GM19455 (cell line): ENCODE results near the gene IGF2BP1.

Source experiments
- ATAC-seq: cut with Tn5 transposase; IDR thresholded peaks from one replicate; pipeline ENCODE4 v1.9.1; 2021; ENCODE audit not compliant: unreplicated experiment

IGF2BP1 gene

GRCh38 chr17:48997103-48997826, at the start of gene IGF2BP1:
IGF2BP1 (plus strand) TSS chr17:48997385; CDS start chr17:48997746, 361 bp downstream.
- no peak for ATAC-seq

DNA sequence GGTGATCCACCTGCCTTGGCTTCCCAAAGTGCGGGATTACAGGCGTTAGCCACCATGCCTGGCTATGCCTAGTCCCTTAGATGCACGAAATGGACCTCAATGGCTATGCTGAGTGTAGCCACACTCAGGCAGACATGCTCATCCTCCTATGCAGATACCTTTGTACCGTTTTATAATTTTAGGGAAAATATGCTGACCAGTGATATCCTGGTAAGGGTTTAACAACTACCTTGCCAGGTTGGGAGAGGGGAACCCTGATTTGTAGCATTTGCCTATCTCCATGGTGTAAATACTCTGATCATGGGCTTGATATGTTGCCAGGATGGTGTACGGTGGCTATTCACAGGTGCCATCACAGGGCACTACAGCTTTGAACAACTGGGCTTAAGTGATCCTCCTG, 45.6 kb upstream of the IGF2BP1 start:
- ATAC-seq: no peak

GRCh38 chr17:48952904-48953303, 44.3 kb upstream of the IGF2BP1 start:
- ATAC-seq: no peak

- ATAC-seq: no peak
Observed at GRCh38 chr17:48954300-48954755, 42.9 kb upstream of the IGF2BP1 start.

DNA sequence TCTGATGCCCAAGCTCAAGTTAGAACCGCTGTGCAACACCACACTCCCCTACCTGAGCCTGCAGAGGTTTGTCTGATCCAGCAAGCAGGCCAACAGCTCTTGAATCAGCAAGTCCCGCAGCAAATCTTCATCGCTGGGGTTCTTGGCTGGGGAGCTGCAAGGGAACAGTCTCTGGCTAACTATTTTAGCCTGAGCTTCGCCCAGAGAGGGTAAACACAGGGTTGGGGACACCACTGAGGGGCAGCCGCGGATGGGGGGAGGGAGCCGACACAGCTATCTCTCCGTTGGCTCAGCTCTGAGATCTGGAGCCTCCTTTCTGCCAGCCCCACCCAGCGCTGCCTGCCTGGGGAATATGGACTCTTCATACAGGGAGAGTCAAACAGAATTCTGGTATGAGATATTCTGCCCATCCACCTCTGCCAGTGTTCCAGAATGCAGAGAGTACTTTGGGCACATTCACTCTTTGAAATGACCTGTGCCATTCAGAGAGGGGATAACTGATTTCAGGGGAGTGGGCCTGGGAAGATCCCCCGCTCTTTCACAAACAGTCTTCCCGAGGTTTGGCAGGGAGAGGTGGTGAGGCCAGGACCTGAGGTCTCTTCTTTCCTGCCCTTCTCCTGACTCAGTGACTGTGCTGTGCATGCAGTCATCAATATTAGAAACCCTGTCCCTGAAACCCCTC, 36.2 kb upstream of the IGF2BP1 start:
- ATAC-seq: no peak

DNA sequence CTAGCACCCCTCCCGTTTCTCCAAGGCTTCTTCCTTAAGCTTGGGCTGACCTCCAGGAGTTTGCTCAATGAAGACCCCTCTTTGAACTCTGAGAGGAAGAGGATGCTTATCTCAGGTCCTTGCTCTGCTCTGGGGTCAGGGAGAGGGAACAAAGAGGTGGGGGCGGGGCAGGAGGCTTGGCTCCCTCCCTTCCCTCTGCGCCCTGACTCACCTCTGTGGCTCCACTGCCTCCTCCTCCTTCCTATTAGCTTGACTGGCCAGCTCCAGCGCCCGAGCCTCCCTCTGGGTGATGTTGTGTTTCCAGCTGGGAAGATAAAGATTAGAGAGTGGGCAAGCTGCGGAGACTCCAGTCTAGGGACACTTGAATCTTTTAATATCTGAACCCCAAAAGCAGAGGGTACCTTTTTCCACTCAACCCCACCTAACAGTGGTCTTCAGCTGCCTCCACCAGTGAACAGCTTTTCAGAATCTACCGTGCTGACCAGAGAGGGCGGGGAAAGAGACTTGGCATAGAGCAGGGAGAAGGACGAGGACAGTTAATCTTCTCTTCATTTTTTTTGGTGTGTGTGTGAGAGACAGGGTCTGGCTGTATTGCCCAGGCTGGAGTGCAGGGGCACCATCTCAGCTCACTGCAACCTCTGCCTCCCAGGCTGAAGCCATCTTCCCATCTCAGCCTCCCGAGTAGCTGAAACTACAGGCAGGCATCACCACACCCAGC, 35.5 kb upstream of the IGF2BP1 start:
- ATAC-seq: no peak

DNA sequence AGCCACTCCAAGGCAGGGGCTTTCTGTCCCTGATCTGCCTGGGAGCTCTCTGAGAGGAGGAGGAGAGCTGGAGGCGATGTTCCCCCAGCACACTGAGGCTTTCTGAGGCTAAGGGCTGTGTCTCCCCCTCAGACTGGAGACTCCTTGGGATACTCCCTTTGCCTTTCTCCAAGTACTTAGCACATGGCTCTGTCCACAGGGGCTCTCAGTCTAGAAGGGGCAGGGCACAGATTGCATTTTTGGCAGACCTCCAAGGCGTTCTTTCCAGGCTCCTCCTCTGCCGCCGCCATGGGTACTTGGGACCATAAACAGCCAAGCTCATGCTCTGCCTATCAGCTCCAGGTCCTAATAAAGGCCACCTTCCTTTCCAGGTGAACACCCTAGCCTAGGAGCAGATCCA, 27.0 kb upstream of the IGF2BP1 start:
- ATAC-seq: no peak

GRCh38 chr17:48970865-48971687, 26.1 kb upstream of the IGF2BP1 start:
- ATAC-seq: no peak

GRCh38 chr17:48972749-48973097, 24.5 kb upstream of the IGF2BP1 start:
- ATAC-seq: no peak

DNA sequence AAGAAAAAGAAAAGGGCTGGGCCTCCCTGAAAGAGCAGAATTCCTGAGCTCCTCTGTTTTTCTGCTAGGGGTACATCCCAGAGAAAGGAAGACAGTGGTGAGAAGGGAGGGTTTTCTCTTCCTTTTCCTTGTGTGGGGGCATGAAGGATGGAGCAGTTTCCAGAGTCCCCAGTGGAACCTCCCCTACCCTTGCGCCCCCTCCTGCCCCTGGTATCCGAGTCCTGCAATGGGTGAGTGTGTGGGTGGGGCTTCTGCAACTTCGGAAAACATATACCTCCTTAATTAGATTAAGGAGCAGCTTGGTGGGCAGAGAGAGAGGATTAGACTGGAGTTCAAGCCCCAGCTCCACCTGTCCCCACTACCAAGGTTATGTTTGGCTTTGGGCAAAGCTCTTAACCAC, 23.4 kb upstream of the IGF2BP1 start:
- ATAC-seq: no peak

DNA sequence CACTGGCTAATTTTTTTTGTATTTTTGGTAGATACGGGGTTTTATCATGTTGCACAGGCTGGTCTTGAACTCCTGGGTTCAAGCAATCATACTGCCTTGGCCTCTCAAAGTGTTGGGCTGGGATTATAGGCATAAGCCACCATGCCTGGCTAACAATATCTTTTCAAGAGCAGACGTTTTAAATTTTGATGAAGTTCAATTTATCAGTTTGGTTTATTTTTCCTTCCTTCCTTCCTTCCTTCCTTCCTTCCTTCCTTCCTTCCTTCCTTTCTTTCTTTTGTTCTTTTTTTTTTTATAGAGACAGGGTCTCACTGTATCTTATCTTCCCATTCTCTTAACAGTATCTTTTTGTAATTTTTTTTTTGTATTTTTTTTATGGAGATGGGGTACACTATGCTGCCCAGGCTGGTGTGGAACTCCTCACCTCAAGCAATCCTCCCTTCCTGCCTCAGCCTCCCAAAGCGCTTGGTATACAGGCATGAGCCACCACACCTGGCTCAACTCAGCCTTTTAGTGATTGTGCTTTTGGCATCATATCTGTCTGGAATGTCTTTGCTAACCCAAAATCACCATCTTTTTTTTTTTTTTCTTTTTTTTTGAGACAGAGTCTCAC, 15.2 kb upstream of the IGF2BP1 start:
- no peak for ATAC-seq

- ATAC-seq: no peak
Observed at GRCh38 chr17:48985436-48986245, 11.5 kb upstream of the IGF2BP1 start.

DNA sequence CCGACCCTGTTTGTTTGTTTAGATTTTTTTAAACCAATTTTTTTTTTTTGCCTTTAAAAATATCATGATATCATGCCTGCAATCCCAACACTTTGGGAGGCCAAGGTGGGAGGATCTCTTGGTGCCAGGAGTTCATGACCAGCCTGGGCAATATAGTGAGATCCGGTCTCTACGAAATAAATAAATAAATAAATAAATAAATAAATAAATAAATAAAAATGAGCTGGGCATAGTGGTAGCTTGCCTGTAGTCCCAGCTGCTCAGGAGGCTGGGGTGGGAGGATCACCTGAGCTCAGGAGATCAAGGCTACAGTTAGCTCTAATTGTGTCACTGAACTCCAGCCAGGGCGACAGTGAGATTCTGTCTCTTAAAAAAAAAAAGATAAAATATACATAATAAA, 8.1 kb upstream of the IGF2BP1 start:
- ATAC-seq: no peak

GRCh38 chr17:48990882-48991357, 6.3 kb upstream of the IGF2BP1 start:
- no peak for ATAC-seq

DNA sequence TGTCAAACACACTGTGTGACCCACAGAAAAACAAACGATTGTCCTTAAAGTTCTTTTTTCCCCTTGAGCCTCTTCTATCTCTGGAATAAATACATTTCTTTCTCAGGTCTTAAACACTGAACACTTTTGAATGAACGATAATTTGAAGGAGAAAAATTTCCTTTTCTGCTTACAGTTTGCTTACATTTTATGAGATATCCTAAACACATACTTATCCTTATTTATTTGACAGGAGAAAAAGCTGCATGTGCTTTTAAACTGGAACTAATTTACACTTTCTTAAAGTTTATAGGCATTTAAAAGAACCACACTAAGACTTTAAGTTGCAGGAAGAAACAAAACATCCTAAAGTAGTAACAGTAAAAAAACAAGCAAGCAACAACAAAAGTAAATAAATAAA, 4.7 kb upstream of the IGF2BP1 start:
- ATAC-seq: no peak

GRCh38 chr17:48993305-48993704, 3.9 kb upstream of the IGF2BP1 start:
- no peak for ATAC-seq

DNA sequence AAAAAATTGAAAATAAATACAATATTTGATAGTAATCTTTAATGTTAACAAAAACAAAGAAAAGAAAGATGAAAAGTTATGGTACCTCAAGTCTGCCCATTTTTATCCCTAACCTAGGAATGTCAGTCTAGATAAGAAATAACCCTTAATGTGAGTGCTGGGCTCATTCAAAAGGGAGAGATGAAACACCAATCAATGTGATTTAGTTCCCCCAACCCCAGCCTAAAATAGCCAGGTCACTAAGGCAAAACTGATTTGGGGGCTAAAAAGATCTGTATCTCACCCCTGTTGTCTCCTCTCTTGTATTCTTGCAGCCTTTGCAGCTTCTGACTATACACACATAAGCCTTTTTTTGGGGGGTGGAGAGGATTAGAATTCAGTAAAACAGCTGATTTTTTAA, 3.2 kb upstream of the IGF2BP1 start:
- ATAC-seq: no peak

- ATAC-seq: no peak
Observed at GRCh38 chr17:48994549-48995303, 2.5 kb upstream of the IGF2BP1 start.
